Esophagus (tissue), 2 donors: ENCODE data around the gene CACNG6. TPM values are rescaled to one million over a fixed set of nuclear protein-coding genes. Genes with fewer than 3 reads are reported as not detected.

Experiments used
- H3K27ac ChIP-seq, 2 donors: one replicate each; pipeline ENCODE4 v1.5.1; 2013; ENCODE audit warnings: low read depth in 2 of 2, mild to moderate bottlenecking in 2 of 2, inconsistent platforms in 1 of 2, low read length in 1 of 2, moderate library complexity in 1 of 2
- H3K27me3 ChIP-seq, 2 donors: one replicate each; pipeline ENCODE4 v1.6.1; 2013; ENCODE audit warnings: low read length in 2 of 2, control low read depth in 1 of 2, mild to moderate bottlenecking in 1 of 2; ENCODE audit not compliant: insufficient read depth in 2 of 2, control insufficient read depth in 1 of 2
- H3K36me3 ChIP-seq, 2 donors: one replicate each; pipeline ENCODE4 v1.6.1; 2013; ENCODE audit warnings: low read length in 1 of 2; ENCODE audit not compliant: control insufficient read depth in 2 of 2, insufficient read depth in 2 of 2
- H3K4me1 ChIP-seq, 2 donors: one replicate each; pipeline ENCODE4 v1.6.1; 2013; ENCODE audit warnings: low read length in 1 of 2; ENCODE audit not compliant: control insufficient read depth in 2 of 2, insufficient read depth in 2 of 2
- H3K4me3 ChIP-seq, 2 donors: one replicate each; pipeline ENCODE4 v1.5.1; 2013; ENCODE audit warnings: low read length in 2 of 2, mild to moderate bottlenecking in 2 of 2, low read depth in 1 of 2, moderate library complexity in 1 of 2
- H3K9me3 ChIP-seq, 2 donors: one replicate each; pipeline ENCODE4 v1.6.1; 2013; ENCODE audit warnings: mild to moderate bottlenecking in 2 of 2, low read depth in 1 of 2, low read length in 1 of 2, moderate library complexity in 1 of 2; ENCODE audit not compliant: control insufficient read depth in 2 of 2, insufficient read depth in 1 of 2
- WGBS, 2 donors: extraction: QIAGEN DNeasy Blood & Tissue Kit; methylation state at CpG; one replicate each; pipeline ENCODE4 v1.1.7; 2013; 5-methylcytosine and 5-hydroxymethylcytosine counted together
- polyA plus RNA-seq, 2 donors: library from polyadenylated mRNA; stranded (reverse); fragments of 200-250 nt; gene quantifications; one replicate each; pipeline ENCODE4 v1.2.3, GENCODE V29; 2013
- donor health status: healthy with polysubstance abuse.
- donor health status: Bipolar disorder and iron deficiency.

Gene CACNG6
- polyA plus RNA-seq, 2 donors = not detected

DNA sequence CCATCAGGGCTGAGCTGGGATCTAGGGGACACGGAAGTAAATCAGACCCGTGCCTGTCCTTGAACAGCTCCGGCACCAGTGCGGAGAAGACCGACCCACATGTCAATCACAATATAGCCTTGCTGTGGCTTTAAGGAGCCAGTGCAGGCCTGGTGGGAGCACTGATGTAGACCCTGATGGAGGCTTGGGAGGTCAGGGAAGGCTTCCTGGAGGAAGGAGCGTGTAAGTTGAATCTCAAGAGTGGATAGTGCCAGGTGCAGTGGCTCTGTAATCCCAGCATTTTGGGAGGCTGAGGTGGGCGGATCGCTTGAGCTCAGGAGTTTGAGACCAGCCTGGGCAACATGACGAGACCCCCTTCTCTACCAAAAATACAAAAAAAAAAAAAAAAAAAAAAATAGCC lies 39.5 kb upstream of the CACNG6 start:
- Histone ChIP-seq H3K36me3 (no peaks in the 10 kb centered on the region), H3K4me3 (no peak overlapping the region), H3K4me1 (no peaks in the 10 kb centered on the region), H3K27me3 (no peaks in the 10 kb centered on the region), H3K9me3 (no peaks in the 10 kb centered on the region), H3K27ac (no peak overlapping the region)
- WGBS, 2 donors = 77 to 83% methylated on average over 9 of the region's 9 CpGs

- H3K4me3 ChIP-seq = no peak overlapping the region
- WGBS, 2 donors = 89 to 93% methylated on average over 8 of the region's 8 CpGs
- H3K27me3 ChIP-seq = no peaks in the 10 kb centered on the region
- no peaks in the 10 kb centered on the region for H3K4me1 ChIP-seq
- no peak overlapping the region for H3K27ac ChIP-seq
- H3K9me3 ChIP-seq = peaks cover 0 to 3% of the 10 kb centered on the region in 2 donors
- H3K36me3 ChIP-seq = no peaks in the 10 kb centered on the region
Measured at GRCh38 chr19:53953383-53953782, 38.1 kb upstream of the CACNG6 start.

DNA sequence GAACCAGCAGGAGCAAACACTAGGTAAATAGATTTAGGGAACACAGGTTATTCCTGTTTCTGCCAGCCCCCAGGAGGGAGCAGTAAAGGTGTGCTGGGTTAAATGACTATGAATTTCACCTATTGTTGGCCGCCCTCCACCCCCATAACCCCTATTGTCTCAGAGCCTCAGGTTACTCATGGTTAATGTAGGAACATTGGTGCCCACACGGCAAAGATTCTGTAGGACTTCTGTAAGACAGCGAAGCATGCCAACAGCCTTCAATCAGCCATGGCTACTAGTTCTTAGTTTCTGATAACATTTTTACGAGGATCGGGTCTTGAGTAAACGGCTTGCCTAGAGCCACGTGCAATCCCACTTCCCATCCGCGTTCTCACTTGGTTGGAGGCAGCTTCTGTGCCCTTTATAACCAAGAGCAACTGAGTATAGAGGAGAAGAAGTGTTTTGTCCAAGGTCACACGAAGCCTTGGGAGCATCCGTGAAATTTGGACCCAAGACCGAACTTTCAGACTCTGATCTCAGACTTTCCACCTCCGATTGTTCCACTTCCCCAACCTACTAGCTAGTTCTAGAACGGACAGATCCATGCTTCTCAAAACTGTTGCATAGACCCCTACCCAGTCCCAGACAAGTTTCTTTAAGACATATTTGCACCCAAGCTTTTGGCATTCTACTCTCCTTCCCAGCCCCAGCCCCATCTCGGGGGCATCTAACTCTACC lies 33.8 kb upstream of the CACNG6 start:
- Histone ChIP-seq H3K4me3 (no peak overlapping the region), H3K9me3 (peaks cover 0 to 4% of the 10 kb centered on the region in 2 donors), H3K27ac (no peak overlapping the region), H3K27me3 (peaks cover 0 to 17% of the 10 kb centered on the region in 2 donors), H3K36me3 (no peaks in the 10 kb centered on the region), H3K4me1 (no peaks in the 10 kb centered on the region)
- WGBS, 2 donors = 4 to 6% methylated on average over 15 of the region's 15 CpGs

DNA sequence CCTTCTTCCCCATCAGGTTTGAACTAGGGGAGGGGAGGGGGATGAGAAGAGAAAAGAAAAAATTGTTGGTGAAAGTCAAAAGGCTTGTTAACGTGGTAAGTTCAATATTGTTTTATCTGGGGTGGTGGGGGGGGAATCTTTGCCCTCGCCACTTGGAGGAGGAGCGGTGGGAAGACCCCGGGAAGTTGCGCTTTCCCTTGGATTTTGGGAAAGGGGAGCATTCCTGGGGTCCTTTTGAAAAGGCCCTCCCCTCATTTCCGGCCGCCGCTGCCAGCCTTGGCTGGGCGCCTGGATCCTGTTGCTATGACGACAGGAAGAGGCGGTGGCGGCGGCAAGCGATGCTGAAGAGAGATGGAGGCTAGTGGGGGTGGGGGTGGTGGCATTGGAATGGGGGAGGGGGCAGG lies 33.3 kb upstream of the CACNG6 start:
- no peak overlapping the region for H3K27ac ChIP-seq
- H3K4me1 ChIP-seq = peaks cover 0 to 2% of the 10 kb centered on the region in 2 donors
- H3K36me3 ChIP-seq = no peaks in the 10 kb centered on the region
- H3K9me3 ChIP-seq = peaks cover 0 to 4% of the 10 kb centered on the region in 2 donors
- peaks cover 0 to 21% of the 10 kb centered on the region in 2 donors for H3K27me3 ChIP-seq
- 3 to 5% methylated on average over 10 to 14 of the region's 14 CpGs for WGBS, 2 donors
- H3K4me3 ChIP-seq = no peak overlapping the region

- Histone ChIP-seq H3K9me3 (peaks cover 0 to 4% of the 10 kb centered on the region in 2 donors), H3K4me1 (peaks cover 0 to 3% of the 10 kb centered on the region in 2 donors), H3K36me3 (no peaks in the 10 kb centered on the region), H3K4me3 (no peak overlapping the region), H3K27me3 (peaks cover 2 to 25% of the 10 kb centered on the region in 2 donors), H3K27ac (no peak overlapping the region)
- 3 to 5% methylated on average over 22 of the region's 22 CpGs for WGBS, 2 donors
Measured at GRCh38 chr19:53958823-53959757, 32.3 kb upstream of the CACNG6 start.

DNA sequence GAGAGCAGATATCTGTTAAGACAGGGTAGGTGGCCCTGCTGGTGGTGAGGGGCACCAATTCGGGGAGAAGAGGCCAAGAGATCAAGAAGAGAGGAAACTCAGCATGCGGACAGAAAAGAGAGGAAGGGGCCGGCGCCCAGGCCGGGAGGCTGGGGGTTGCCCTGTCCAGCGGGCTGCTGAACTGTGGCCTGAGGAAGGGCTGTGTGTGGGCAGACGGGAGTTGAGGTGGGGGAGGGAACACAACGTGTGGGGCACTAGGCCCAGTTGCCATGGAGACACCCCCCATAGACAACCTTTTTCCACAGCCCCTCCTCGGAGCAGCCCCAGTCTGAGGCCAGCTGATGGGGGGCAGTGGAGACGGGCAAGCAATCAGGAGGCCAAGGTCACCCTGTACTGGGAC lies 31.2 kb upstream of the CACNG6 start:
- H3K36me3 ChIP-seq = no peaks in the 10 kb centered on the region
- peaks cover 2 to 27% of the 10 kb centered on the region in 2 donors for H3K27me3 ChIP-seq
- H3K4me3 ChIP-seq = no peak overlapping the region
- peaks cover 0 to 4% of the 10 kb centered on the region in 2 donors for H3K9me3 ChIP-seq
- H3K4me1 ChIP-seq = peaks cover 0 to 3% of the 10 kb centered on the region in 2 donors
- WGBS, 2 donors = 4 to 6% methylated on average over 10 of the region's 10 CpGs
- H3K27ac ChIP-seq = no peak overlapping the region

DNA sequence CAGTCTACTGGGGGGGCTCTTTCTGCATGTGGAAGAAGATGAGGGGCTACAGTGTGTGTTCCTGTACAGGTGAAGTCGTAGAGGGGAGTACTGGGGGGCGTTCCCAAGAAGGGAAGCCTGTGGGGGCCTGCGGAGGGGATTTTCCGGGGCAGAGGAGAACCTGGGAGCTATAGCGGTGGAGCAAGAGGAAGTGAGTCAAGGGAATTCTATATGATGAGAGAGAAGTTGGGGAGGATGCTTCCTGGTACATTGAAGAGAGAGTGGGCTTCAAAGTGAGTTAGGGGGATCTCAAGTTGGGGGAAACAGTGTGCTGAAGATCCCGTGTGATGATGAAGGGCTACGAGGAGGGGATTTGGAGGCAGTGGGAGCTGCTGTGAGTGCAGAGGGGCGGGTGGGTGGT lies 30.6 kb upstream of the CACNG6 start:
- Histone ChIP-seq H3K4me3 (no peak overlapping the region), H3K36me3 (no peaks in the 10 kb centered on the region), H3K4me1 (peaks cover 0 to 3% of the 10 kb centered on the region in 2 donors), H3K9me3 (peaks cover 0 to 4% of the 10 kb centered on the region in 2 donors), H3K27me3 (peaks cover 2 to 27% of the 10 kb centered on the region in 2 donors), H3K27ac (no peak overlapping the region)
- WGBS, 2 donors = 7 to 8% methylated on average over 8 of the region's 8 CpGs

GRCh38 chr19:53961523-53962356 lies 29.7 kb upstream of the CACNG6 start:
- no peak overlapping the region for H3K27ac ChIP-seq
- peaks cover 0 to 3% of the 10 kb centered on the region in 2 donors for H3K4me1 ChIP-seq
- no peak overlapping the region for H3K4me3 ChIP-seq
- H3K9me3 ChIP-seq = peaks cover 0 to 4% of the 10 kb centered on the region in 2 donors
- WGBS, 2 donors = 6 to 7% methylated on average over 32 of the region's 32 CpGs
- no peaks in the 10 kb centered on the region for H3K36me3 ChIP-seq
- peaks cover 2 to 27% of the 10 kb centered on the region in 2 donors for H3K27me3 ChIP-seq

DNA sequence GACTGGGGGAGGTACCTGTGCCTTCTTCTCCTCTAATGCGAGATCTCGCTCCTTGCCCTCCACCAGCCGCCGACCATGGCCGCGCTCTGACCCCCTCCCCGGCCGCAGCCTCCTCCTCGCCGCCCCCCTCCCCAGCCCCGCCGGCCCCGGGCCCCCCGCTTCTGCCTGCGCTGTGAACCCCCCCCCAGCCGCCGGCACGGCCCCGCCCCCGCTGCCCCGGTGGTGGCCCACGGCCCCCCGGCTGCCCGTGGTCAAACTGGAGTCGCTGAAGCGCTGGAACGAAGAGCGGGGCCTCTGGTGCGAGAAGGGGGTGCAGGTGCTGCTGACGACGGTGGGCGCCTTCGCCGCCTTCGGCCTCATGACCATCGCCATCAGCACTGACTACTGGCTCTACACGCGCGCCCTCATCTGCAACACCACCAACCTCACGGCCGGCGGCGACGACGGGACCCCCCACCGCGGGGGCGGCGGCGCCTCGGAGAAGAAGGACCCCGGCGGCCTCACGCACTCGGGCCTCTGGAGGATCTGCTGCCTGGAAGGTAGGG lies 28.5 kb upstream of the CACNG6 start, which contains the start of gene CACNG8:
CACNG8 (plus strand) TSS at position 51 of the 545 bp plus-strand sequence.
- H3K36me3 ChIP-seq = no peaks in the 10 kb centered on the region
- peaks cover 0 to 3% of the 10 kb centered on the region in 2 donors for H3K4me1 ChIP-seq
- peaks cover 0 to 4% of the 10 kb centered on the region in 2 donors for H3K9me3 ChIP-seq
- peaks cover 2 to 27% of the 10 kb centered on the region in 2 donors for H3K27me3 ChIP-seq
- H3K27ac ChIP-seq = no peak within 1 kb of the TSS
- 6% methylated on average over 22 to 53 of the region's 55 CpGs for WGBS, 2 donors
- no peak within 1 kb of the TSS for H3K4me3 ChIP-seq
